PC-9 (cell line): Measurements from ENCODE around the gene ILKAP. TPM values are rescaled to one million over a fixed set of nuclear protein-coding genes. Genes with fewer than 3 reads are reported as not detected.

ENCODE experiments used
- BruUV-seq: library from RNA; stranded (reverse); fragments of 400-500 nt; replicated peaks from 2 replicates; lab custom pipeline; 2021; lab: Mats Ljungman, UMichigan
- CTCF ChIA-PET: fragments of 300-600 bp; sonication (Branson Sonifier 250); formaldehyde crosslinking; loops from one replicate; lab custom pipeline; 2022; ENCODE audit warnings: antibody characterized with exemption; lab: Charles Lee
- POLR2A ChIA-PET: fragments of 300-600 bp; sonication (Branson Sonifier 250); formaldehyde crosslinking; loops from one replicate; lab custom pipeline; 2022; ENCODE audit warnings: antibody characterized with exemption; ENCODE audit not compliant: unreplicated experiment; lab: Charles Lee
- DNase-seq, 2 experiments: peaks; one replicate each; pipeline versions ENCODE4 v3.0.0 to v3.0.0-alpha.2; 2015 to 2022; ENCODE audit warnings: mixed read lengths in 1 of 2
- H2AFZ ChIP-seq: fragments of 200-600 bp; sonication (generic); 2 replicates; pipeline ENCODE4 v1.8.1; 2017; ENCODE audit warnings: antibody characterized with exemption
- H3F3A ChIP-seq: fragments of 200-600 bp; sonication (generic); 2 replicates; pipeline ENCODE4 v1.8.1; 2017; ENCODE audit warnings: antibody characterized with exemption, mild to moderate bottlenecking, low read depth; ENCODE audit not compliant: insufficient read depth
- H3K27ac ChIP-seq: fragments of 200-600 bp; sonication (generic); 2 replicates; pipeline ENCODE4 v1.6.1; 2016; ENCODE audit warnings: mixed run types
- H3K27me3 ChIP-seq: fragments of 200-600 bp; sonication (generic); 2 replicates; pipeline ENCODE4 v1.6.1; 2016; ENCODE audit warnings: low read depth, mixed run types; ENCODE audit not compliant: insufficient read depth
- H3K36me3 ChIP-seq: fragments of 200-600 bp; sonication (generic); 2 replicates; pipeline ENCODE4 v1.6.1; 2016; ENCODE audit warnings: low read depth, mixed run types
- H3K4me1 ChIP-seq: fragments of 200-600 bp; sonication (generic); replicated peaks from 2 replicates; pipeline ENCODE4 v1.6.1; 2016; ENCODE audit warnings: mixed run types; ENCODE audit not compliant: insufficient read depth
- H3K4me2 ChIP-seq: fragments of 200-600 bp; sonication (generic); 2 replicates; pipeline ENCODE4 v1.6.1; 2017; ENCODE audit warnings: mixed run types
- H3K4me3 ChIP-seq: fragments of 200-600 bp; sonication (generic); 2 replicates; pipeline ENCODE4 v1.6.1; 2016; ENCODE audit warnings: mixed run types
- H3K79me2 ChIP-seq: fragments of 200-600 bp; sonication (generic); 2 replicates; pipeline ENCODE4 v1.6.1; 2017; ENCODE audit warnings: low read depth, mixed run types
- H3K9me2 ChIP-seq: fragments of 200-600 bp; sonication (generic); 2 replicates; pipeline ENCODE4 v1.8.1; 2017; ENCODE audit warnings: mild to moderate bottlenecking; ENCODE audit not compliant: insufficient read depth
- H3K9me3 ChIP-seq: fragments of 200-600 bp; sonication (generic); 2 replicates; pipeline ENCODE4 v1.8.1; 2016; ENCODE audit warnings: low read depth; ENCODE audit not compliant: insufficient read depth
- H4K20me1 ChIP-seq: fragments of 200-600 bp; sonication (generic); 2 replicates; pipeline ENCODE4 v1.8.1; 2017; ENCODE audit not compliant: insufficient read depth
- EZH2 ChIP-seq: fragments of 200-600 bp; sonication (generic); IDR thresholded peaks from 2 replicates; pipeline ENCODE4 v1.8.0; 2017; ENCODE audit warnings: antibody characterized with exemption, low read depth
- intact Hi-C: fragments of 100-400 bp; cut with micrococcal nuclease; formaldehyde crosslinking; loops from one replicate; pipeline ENCODE4 v1.10.0; 2022; ENCODE audit not compliant: unreplicated experiment
- total RNA-seq: library from RNA; stranded (reverse); gene quantifications from 2 replicates; pipeline ENCODE4 v1.2.3, GENCODE V29; 2021
- TF ChIP-seq, protein P1 (sequence below): fragments of 200-600 bp; sonication (generic); conservative IDR thresholded peaks from 2 replicates; pipeline ENCODE4 v1.6.1; 2017; ENCODE audit warnings: mixed run types, antibody characterized with exemption, mild to moderate bottlenecking, moderate library complexity

Gene ILKAP
- total RNA-seq, 1 experiment from 2014 or later, result 55.6 TPM

- Histone ChIP-seq H3K36me3 (no peaks in the 10 kb centered on the region), H3K4me3 (no peak overlapping the region), H4K20me1 (no peaks in the 10 kb centered on the region), H3K79me2 (no peaks in the 10 kb centered on the region), H3K4me1 (no peaks in the 10 kb centered on the region), H3K4me2 (no peak overlapping the region), H2AFZ (no peak overlapping the region), H3K9me2 (no peaks in the 10 kb centered on the region), H3F3A (no peaks in the 10 kb centered on the region), H3K27me3 (peaks cover 29% of the 10 kb centered on the region), H3K9me3 (no peaks in the 10 kb centered on the region), H3K27ac (no peak overlapping the region)
- BruUV-seq, result no TSS peak
- intact Hi-C loops, result no loop called here
- DNase-seq, result no peak
- ChIA-PET POLR2A (no interaction called here), CTCF (no interaction called here)
- TF ChIP-seq EZH2, result no peak
- TF ChIP-seq, protein P1, sequence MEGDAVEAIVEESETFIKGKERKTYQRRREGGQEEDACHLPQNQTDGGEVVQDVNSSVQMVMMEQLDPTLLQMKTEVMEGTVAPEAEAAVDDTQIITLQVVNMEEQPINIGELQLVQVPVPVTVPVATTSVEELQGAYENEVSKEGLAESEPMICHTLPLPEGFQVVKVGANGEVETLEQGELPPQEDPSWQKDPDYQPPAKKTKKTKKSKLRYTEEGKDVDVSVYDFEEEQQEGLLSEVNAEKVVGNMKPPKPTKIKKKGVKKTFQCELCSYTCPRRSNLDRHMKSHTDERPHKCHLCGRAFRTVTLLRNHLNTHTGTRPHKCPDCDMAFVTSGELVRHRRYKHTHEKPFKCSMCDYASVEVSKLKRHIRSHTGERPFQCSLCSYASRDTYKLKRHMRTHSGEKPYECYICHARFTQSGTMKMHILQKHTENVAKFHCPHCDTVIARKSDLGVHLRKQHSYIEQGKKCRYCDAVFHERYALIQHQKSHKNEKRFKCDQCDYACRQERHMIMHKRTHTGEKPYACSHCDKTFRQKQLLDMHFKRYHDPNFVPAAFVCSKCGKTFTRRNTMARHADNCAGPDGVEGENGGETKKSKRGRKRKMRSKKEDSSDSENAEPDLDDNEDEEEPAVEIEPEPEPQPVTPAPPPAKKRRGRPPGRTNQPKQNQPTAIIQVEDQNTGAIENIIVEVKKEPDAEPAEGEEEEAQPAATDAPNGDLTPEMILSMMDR, result no peak
These were observed 24.1 kb upstream of the ILKAP start for GRCh38 chr2:238227587-238228032.

GRCh38 chr2:238226698-238227586 lies 23.4 kb upstream of the ILKAP start:
- H3K79me2 ChIP-seq, result no peaks in the 10 kb centered on the region
- H2AFZ ChIP-seq, result no peak overlapping the region
- intact Hi-C loops, result no loop called here
- H3K36me3 ChIP-seq, result no peaks in the 10 kb centered on the region
- no peaks in the 10 kb centered on the region for H3F3A ChIP-seq
- H3K27ac ChIP-seq, result no peak overlapping the region
- no peaks in the 10 kb centered on the region for H3K9me2 ChIP-seq
- DNase-seq, result peak in 1 of 2 experiments; percentile 20
- H3K4me1 ChIP-seq, result no peaks in the 10 kb centered on the region
- TF ChIP-seq, protein P1, result no peak
- TF ChIP-seq EZH2, result no peak
- H3K4me3 ChIP-seq, result no peak overlapping the region
- no TSS peak for BruUV-seq
- H3K9me3 ChIP-seq, result no peaks in the 10 kb centered on the region
- ChIA-PET POLR2A (no interaction called here), CTCF (no interaction called here)
- H3K4me2 ChIP-seq, result no peak overlapping the region
- peaks cover 29% of the 10 kb centered on the region for H3K27me3 ChIP-seq
- no peaks in the 10 kb centered on the region for H4K20me1 ChIP-seq

- no peak overlapping the region for H3K4me2 ChIP-seq
- no peaks in the 10 kb centered on the region for H3K9me3 ChIP-seq
- H3K4me1 ChIP-seq, result no peaks in the 10 kb centered on the region
- TF ChIP-seq, protein P1, result no peak
- TF ChIP-seq EZH2, result no peak
- POLR2A ChIA-PET, result interaction anchor here (0.5 kb wide), 1 partner anchor 140 kb away, joined by 6 read pairs; no protein-coding TSS in a partner anchor
- no peak overlapping the region for H2AFZ ChIP-seq
- intact Hi-C loops, result no loop called here
- no peaks in the 10 kb centered on the region for H3K79me2 ChIP-seq
- no peaks in the 10 kb centered on the region for H4K20me1 ChIP-seq
- peak in 1 of 2 experiments; percentile 39 for DNase-seq
- no TSS peak for BruUV-seq
- H3K27me3 ChIP-seq, result peaks cover 29% of the 10 kb centered on the region
- H3K27ac ChIP-seq, result no peak overlapping the region
- H3K9me2 ChIP-seq, result no peaks in the 10 kb centered on the region
- no peaks in the 10 kb centered on the region for H3K36me3 ChIP-seq
- CTCF ChIA-PET, result no interaction called here
- no peaks in the 10 kb centered on the region for H3F3A ChIP-seq
- H3K4me3 ChIP-seq, result no peak overlapping the region
These were observed 22.6 kb upstream of the ILKAP start for GRCh38 chr2:238225911-238226697.
